ENCODE data around the gene SCD5.
A peak's percentile ranks its signal among the peaks of the same experiment; 100 is the strongest.

Gene SCD5

GRCh38 chr4:82604522-82604921 lies 194.1 kb downstream of the SCD5 start:
- TF ChIP-seq CTCF (IDR thresholded peaks at IDR 0.05; ENCODE audit: unreplicated experiment in 3 of 3): no peak
- no peak overlapping the region for H3K27ac Mint-ChIP-seq
- no peaks in the 10 kb centered on the region for H3K9me3 Mint-ChIP-seq

GRCh38 chr4:82601242-82602015 lies 197.2 kb downstream of the SCD5 start:
- Mint-ChIP-seq H3K27me3 (ENCODE audit: low read depth) (peaks cover 10% of the 10 kb centered on the region), H3K4me3 (no peak overlapping the region), H3K27ac (no peak overlapping the region), H3K9me3 (no peaks in the 10 kb centered on the region), H3K4me1 (peaks cover 6% of the 10 kb centered on the region), H3K36me3 (ENCODE audit: low read depth) (no peaks in the 10 kb centered on the region)
- no peak for TF ChIP-seq CTCF (IDR thresholded peaks at IDR 0.05; ENCODE audit: unreplicated experiment in 3 of 3)

More at GRCh38 chr4:82604522-82604921, 194.1 kb downstream of the SCD5 start:
- Mint-ChIP-seq H3K4me3 (no peak overlapping the region), H3K27me3 (ENCODE audit: low read depth) (no peaks in the 10 kb centered on the region), H3K4me1 (no peaks in the 10 kb centered on the region), H3K36me3 (ENCODE audit: low read depth) (no peaks in the 10 kb centered on the region)

- Mint-ChIP-seq H3K4me1 (peaks cover 6% of the 10 kb centered on the region), H3K27ac (no peak overlapping the region), H3K36me3 (ENCODE audit: low read depth) (no peaks in the 10 kb centered on the region), H3K27me3 (ENCODE audit: low read depth) (peaks cover 10% of the 10 kb centered on the region), H3K4me3 (no peak overlapping the region), H3K9me3 (no peaks in the 10 kb centered on the region)
- peak in 1 of 3 experiments; percentile 12 for TF ChIP-seq CTCF (IDR thresholded peaks at IDR 0.05; ENCODE audit: unreplicated experiment in 3 of 3)
Observed at GRCh38 chr4:82599336-82599735, 199.3 kb downstream of the SCD5 start.

GRCh38 chr4:82594456-82594855 lies 204.1 kb downstream of the SCD5 start:
- Mint-ChIP-seq H3K36me3 (ENCODE audit: low read depth) (no peaks in the 10 kb centered on the region), H3K4me3 (no peak overlapping the region), H3K4me1 (peaks cover 11% of the 10 kb centered on the region), H3K27ac (peak overlapping the region in 1 of 3 experiments; percentile 74), H3K27me3 (ENCODE audit: low read depth) (peaks cover 14% of the 10 kb centered on the region), H3K9me3 (no peaks in the 10 kb centered on the region)
- no peak for TF ChIP-seq CTCF (IDR thresholded peaks at IDR 0.05; ENCODE audit: unreplicated experiment in 3 of 3)

GRCh38 chr4:82593411-82593810 lies 205.2 kb downstream of the SCD5 start:
- no peak for TF ChIP-seq CTCF (IDR thresholded peaks at IDR 0.05; ENCODE audit: unreplicated experiment in 3 of 3)
- H3K27me3 Mint-ChIP-seq (ENCODE audit: low read depth): peaks cover 13% of the 10 kb centered on the region
- H3K9me3 Mint-ChIP-seq: no peaks in the 10 kb centered on the region
- peak overlapping the region in 1 of 3 experiments; percentile 9 for H3K27ac Mint-ChIP-seq
- H3K4me3 Mint-ChIP-seq: no peak overlapping the region
- H3K4me1 Mint-ChIP-seq: peaks cover 10% of the 10 kb centered on the region
- H3K36me3 Mint-ChIP-seq (ENCODE audit: low read depth): no peaks in the 10 kb centered on the region

GRCh38 chr4:82592639-82593038 lies 206.0 kb downstream of the SCD5 start:
- Mint-ChIP-seq H3K4me1 (peaks cover 5% of the 10 kb centered on the region), H3K27ac (no peak overlapping the region), H3K4me3 (no peak overlapping the region), H3K27me3 (ENCODE audit: low read depth) (peaks cover 6% of the 10 kb centered on the region), H3K9me3 (no peaks in the 10 kb centered on the region), H3K36me3 (ENCODE audit: low read depth) (no peaks in the 10 kb centered on the region)
- TF ChIP-seq CTCF (IDR thresholded peaks at IDR 0.05; ENCODE audit: unreplicated experiment in 3 of 3): no peak
